NCI-H2227 (cell line): Measurements from ENCODE around the gene TBC1D13.
"Not testable (repeated sequence)": the region's sequence is repeated elsewhere in the genome, so short reads cannot be mapped to it uniquely, and the experiment has no call there.

ENCODE experiments used
- DNase-seq: peaks from one replicate; lab custom pipeline; 2025; ENCODE audit not compliant: unreplicated experiment; lab: John Stamatoyannopoulos, UW

TBC1D13 gene

GRCh38 chr9:128782669-128783068 is 4.4 kb upstream of the TBC1D13 start:
- no peak for DNase-seq

- no peak for DNase-seq
Observed at GRCh38 chr9:128785427-128785826, 1.6 kb upstream of the TBC1D13 start.

GRCh38 chr9:128787659-128788058 is 606 bp downstream of the TBC1D13 start:
- no peak for DNase-seq

- no peak for DNase-seq
Observed at GRCh38 chr9:128788445-128788844, 1.4 kb downstream of the TBC1D13 start.

GRCh38 chr9:128790536-128790935 is 3.5 kb downstream of the TBC1D13 start:
- DNase-seq, result no peak

- no peak for DNase-seq
Observed at GRCh38 chr9:128792134-128792533, 5.1 kb downstream of the TBC1D13 start.

GRCh38 chr9:128792978-128793686 is 6.1 kb downstream of the TBC1D13 start:
- DNase-seq, result no peak

GRCh38 chr9:128794961-128795360 is 7.9 kb downstream of the TBC1D13 start:
- not testable (repeated sequence) for DNase-seq

GRCh38 chr9:128798896-128799295 is 11.8 kb downstream of the TBC1D13 start:
- DNase-seq, result no peak

- DNase-seq, result no peak
Observed at GRCh38 chr9:128800061-128800460, 13.0 kb downstream of the TBC1D13 start.

GRCh38 chr9:128802482-128802881 is 15.4 kb downstream of the TBC1D13 start:
- DNase-seq, result no peak

- no peak for DNase-seq
Observed at GRCh38 chr9:128805661-128806060, 18.6 kb downstream of the TBC1D13 start.

GRCh38 chr9:128807827-128808226 is 20.8 kb downstream of the TBC1D13 start:
- no peak for DNase-seq

- DNase-seq, result no peak
Observed at GRCh38 chr9:128808543-128808942, 21.5 kb downstream of the TBC1D13 start.

GRCh38 chr9:128809036-128809599 is 22.1 kb downstream of the TBC1D13 start:
- no peak for DNase-seq

- no peak for DNase-seq
Observed at GRCh38 chr9:128809831-128810230, 22.8 kb downstream of the TBC1D13 start.

- DNase-seq, result no peak
Observed at GRCh38 chr9:128810873-128811272, 23.8 kb downstream of the TBC1D13 start.

- peak; percentile 98 for DNase-seq
Observed at GRCh38 chr9:128818099-128818838, 31.2 kb downstream of the TBC1D13 start, which contains the start of gene ENDOG. TSS of gene ENDOG (plus strand) at chr9:128818500. CDS start at chr9:128818685, 185 bp downstream.

- DNase-seq, result peak; percentile 45
Observed at GRCh38 chr9:128818839-128819715, 32.0 kb downstream of the TBC1D13 start.

- DNase-seq, result peak; percentile 77
Observed at GRCh38 chr9:128819716-128820664, 32.9 kb downstream of the TBC1D13 start.
